HG03520 (cell line): Measurements from ENCODE around the gene IKZF2.

Source experiments
- ATAC-seq: cut with Tn5 transposase; IDR thresholded peaks from one replicate; pipeline ENCODE4 v1.9.1; 2021; ENCODE audit warnings: mild to moderate bottlenecking, moderate library complexity; ENCODE audit not compliant: unreplicated experiment

The IKZF2 gene

GRCh38 chr2:213156717-213157116, 5.3 kb upstream of the IKZF2 start:
- no peak for ATAC-seq

DNA sequence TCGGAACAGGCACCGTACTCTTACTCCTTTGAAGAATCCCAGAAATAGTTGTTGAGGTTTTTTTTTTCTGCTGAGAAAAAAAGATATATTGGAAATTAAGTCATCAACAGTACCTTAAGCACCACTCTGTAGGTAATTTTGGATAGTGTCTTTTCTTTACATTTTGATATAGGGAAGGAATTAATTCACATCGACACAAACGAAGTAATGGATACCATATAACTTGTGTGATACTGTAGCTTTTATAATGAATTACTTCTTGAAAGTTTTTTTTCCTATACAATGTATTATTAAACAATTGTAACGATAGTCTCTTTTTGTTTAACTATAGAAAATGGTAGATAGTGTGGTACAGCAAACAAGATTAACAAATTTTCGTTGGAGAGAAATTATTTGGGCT, 1.5 kb upstream of the IKZF2 start:
- no peak for ATAC-seq

- peak; percentile 15 for ATAC-seq
Measured at GRCh38 chr2:213152065-213152794, 818 bp upstream of the IKZF2 start.

- ATAC-seq = no peak
Measured at GRCh38 chr2:213150315-213151097, 906 bp downstream of the IKZF2 start.

- ATAC-seq = no peak
Measured at GRCh38 chr2:213149949-213150314, 1.5 kb downstream of the IKZF2 start.

- ATAC-seq = no peak
Measured at GRCh38 chr2:213149294-213149875, 2.0 kb downstream of the IKZF2 start.

DNA sequence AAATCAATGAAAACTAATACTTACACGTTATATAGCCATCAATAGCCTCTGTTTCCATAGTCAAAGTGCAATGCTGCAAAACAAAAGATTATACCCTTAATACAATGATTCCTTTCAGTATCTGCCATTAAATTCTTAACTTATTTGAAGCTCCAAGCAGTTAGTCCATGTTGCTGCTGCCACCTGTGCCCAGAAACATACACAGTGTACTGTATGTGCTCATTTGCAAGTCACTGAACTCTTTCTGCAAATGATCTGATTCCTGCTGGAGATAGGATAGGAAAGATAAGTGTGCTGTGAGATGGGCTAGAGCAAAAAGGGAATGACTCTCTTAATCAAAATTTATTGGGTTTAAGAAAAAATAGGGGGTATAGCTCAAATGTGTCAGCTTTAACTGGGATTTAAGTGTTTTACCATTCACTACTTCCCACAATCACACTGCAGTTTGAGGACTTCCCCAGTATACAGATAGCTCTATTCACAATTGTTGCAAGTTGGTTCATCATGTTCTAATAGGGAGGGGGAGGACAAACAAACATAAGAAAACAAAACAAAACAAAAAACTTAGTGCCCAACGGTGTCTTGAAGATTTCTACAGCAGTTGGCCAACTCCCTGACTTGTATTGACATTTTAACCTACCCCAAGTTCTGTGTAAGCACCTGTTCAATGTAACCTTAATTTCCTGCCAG, 2.7 kb downstream of the IKZF2 start:
- ATAC-seq = no peak

DNA sequence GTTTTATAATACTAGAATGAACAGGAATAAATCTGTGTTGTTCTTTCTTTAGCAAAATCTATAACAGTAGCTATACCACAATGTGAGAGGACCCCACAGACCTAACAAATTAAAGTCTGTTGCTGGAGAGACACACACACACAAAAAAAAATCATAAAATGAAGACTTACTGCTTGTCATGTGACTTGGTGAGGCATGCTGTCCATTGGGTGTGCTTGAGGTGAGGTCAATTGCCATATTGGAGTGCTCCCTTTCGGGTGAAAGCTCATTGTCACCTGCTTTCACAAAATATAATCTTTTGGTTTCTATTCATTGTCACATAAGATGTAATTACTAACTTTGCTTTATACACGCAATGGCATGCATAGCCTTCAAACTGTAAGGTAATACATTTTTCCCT, 3.9 kb downstream of the IKZF2 start:
- ATAC-seq = peak; percentile 23

DNA sequence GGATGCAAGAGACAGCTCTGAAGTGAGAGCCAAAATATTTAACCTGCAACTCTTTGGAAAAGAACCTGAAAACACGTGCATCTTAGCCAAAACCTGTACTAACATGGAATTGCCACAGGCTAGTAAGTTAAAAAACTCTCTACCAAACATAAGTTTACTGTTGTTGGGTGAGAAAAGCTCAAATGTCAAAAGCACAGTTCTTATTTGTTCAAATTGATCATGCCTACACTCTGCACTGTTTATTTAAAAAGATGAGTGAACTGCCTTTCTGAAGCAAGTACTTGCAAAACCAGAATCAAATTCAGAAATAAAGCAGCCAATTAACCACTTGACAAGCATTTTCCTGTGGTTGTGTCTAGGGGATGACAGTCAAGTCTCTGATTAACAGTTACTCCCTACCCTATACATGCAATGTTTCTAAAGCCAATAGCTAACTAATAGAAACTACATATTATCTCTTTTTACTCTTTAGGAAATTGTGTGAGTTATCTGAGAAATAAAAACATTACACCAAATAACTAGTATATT, 5.6 kb downstream of the IKZF2 start:
- no peak for ATAC-seq

DNA sequence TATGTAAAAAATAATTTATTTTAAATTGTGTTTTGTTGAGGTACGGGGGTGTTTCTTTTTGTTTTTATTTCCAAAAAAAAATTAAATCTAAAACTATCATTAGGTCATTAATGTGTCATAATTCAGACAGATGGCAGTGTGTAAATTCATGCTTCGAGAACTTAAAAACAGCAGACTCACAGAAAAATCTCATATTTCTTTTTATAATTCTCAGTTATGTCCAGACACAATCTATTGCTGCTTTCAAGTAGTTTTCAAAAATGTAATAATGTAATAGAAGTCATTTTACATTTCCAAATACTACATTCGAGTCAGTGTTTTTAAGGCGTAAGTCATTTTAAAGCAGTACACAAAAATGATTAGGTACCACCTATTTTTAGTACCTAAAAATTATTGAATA, 14.3 kb downstream of the IKZF2 start:
- no peak for ATAC-seq

DNA sequence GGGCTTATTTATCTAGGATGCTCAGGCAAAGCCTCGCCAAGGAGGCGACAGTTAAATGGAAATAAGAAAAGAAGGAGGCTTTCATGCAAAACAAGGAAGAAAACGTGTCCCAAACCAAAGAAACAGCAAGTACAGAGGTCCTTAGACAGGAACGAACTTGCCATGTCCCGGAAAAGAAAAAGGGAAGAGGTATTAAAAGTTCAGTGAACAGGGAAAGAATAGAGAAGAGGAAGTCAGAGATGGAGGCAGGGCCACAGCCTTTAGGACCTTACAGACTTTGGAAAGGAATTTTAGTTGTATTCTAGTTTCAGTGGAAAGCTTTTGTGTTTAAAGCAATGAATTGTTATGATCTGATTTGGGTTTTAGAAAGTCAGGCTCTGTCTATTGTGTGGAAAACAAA, 22.1 kb downstream of the IKZF2 start:
- no peak for ATAC-seq

GRCh38 chr2:213125646-213126347, 25.6 kb downstream of the IKZF2 start:
- no peak for ATAC-seq

GRCh38 chr2:213122725-213123124, 28.7 kb downstream of the IKZF2 start:
- ATAC-seq = no peak

DNA sequence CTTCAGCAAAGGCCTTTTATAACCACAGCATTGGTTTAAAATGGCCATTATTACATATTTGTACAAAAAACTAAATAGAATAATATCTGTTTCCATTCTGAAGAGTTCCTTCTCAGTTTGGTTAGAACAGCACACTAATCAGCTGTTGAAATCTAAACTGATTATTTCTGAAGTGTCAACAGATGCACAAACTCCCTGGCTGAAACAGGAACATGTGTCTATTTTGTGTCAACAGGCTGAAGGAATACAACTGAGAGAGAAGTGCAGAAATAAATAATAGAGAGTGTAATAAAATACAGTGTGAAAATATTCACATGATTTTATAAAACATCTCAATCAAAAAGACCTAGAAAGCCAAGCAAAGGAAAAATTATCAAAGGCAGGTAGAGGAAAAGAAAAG, 29.7 kb downstream of the IKZF2 start:
- no peak for ATAC-seq

GRCh38 chr2:213119061-213119809, 32.2 kb downstream of the IKZF2 start:
- peak; percentile 67 for ATAC-seq

DNA sequence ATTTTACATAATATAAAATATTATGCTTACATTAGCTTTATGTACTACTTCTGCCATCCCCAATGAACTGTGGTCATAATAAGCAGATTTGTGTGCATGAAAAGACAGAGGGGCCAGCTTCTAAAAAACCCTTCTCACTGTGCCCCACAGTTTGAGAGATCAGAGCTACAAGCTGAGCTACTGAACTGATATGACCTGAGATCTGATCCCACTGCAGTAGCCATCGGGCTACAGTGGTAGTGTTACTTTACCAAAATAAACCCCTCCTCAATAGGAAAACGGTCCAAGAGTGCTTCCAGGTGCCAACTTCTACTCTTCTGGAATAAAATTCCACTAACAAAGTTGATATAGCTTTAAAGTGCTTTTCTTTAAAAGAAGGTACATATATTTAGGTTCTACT, 43.1 kb downstream of the IKZF2 start:
- no peak for ATAC-seq

GRCh38 chr2:213107728-213108127, 43.7 kb downstream of the IKZF2 start:
- ATAC-seq = no peak

DNA sequence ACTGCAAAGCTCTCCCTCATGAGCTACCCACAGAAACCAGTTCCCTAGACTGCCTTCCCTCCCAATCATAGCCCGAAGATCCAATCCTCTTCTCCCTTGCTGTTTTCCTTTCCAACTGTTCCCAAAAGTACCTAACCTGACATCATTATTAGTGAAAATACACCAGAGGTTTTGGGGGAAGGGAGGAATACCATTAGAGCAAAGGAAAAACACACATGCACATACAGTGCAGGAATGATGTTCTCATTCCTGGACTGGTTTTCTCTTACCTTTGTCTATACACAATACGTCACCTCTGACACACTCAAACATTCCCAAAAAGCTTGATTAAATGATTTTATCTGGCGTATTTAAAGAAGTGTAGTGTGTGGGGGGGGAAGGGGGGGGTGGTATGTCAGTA, 46.2 kb downstream of the IKZF2 start:
- ATAC-seq = no peak

DNA sequence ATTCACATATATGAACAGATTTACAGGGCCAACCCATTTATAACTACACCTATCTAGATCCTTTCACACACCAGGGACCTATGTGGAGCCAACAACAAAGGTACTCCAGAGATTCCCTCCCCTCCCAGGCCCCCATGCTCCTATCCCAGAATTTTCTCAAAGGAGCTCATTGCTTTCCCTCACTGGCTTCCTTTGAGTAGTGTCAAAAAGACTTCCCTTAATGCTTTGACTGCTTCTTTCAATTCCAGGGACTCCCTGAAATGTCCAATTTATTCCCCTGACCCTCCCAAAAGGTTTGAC, 46.6 kb downstream of the IKZF2 start:
- no peak for ATAC-seq
